Thoracic aorta (tissue), 2 donors: ENCODE measurements around the gene NCSTN. TPM values are rescaled to one million over a fixed set of nuclear protein-coding genes. Genes with fewer than 3 reads are reported as not detected.
A peak's percentile ranks its signal among the peaks of the same experiment; 100 is the strongest.

ENCODE experiments used
- ATAC-seq: fragments of 150-250 bp; one replicate; pipeline ENCODE4 v1.8.0; 2017; ENCODE audit warnings: low read depth; ENCODE audit not compliant: insufficient number of reproducible peaks, low FRiP score
- DNase-seq: peaks from one replicate; pipeline ENCODE4 v3.0.0-alpha.2; 2020; ENCODE audit warnings: low spot score
- H3K27ac ChIP-seq, 2 donors: fragments of 200-600 bp; sonication (generic); 1 replicate in 1 of 2; 2 replicates in 1 of 2; pipeline ENCODE4 v1.5.1; 2016; ENCODE audit warnings: mild to moderate bottlenecking in 2 of 2, moderate library complexity in 2 of 2
- H3K27me3 ChIP-seq: fragments of 200-600 bp; sonication (generic); replicated peaks from 2 replicates; pipeline ENCODE4 v1.6.0; 2016; ENCODE audit warnings: mild to moderate bottlenecking; ENCODE audit not compliant: insufficient read depth
- H3K36me3 ChIP-seq: fragments of 200-600 bp; sonication (generic); one replicate; pipeline ENCODE4 v1.5.1; 2016
- H3K4me1 ChIP-seq, 2 donors: fragments of 200-600 bp; sonication (generic); 1 replicate in 1 of 2; 2 replicates in 1 of 2; pipeline versions ENCODE4 v1.5.1 to v1.6.0; 2016; ENCODE audit warnings: low read depth in 2 of 2, mild to moderate bottlenecking in 1 of 2; ENCODE audit not compliant: control insufficient read depth in 1 of 2
- H3K4me3 ChIP-seq: fragments of 200-600 bp; sonication (generic); 2 replicates; pipeline ENCODE4 v1.5.1; 2016; ENCODE audit warnings: mild to moderate bottlenecking
- H3K9me3 ChIP-seq: fragments of 200-600 bp; sonication (generic); 2 replicates; pipeline ENCODE4 v1.5.1; 2016
- CTCF ChIP-seq: fragments of 200-600 bp; sonication (generic); IDR thresholded peaks from one replicate; pipeline ENCODE4 v1.5.1; 2019; ENCODE audit warnings: antibody characterized with exemption
- total RNA-seq, 2 donors: library from RNA; depleted of rRNA; stranded (reverse); fragments of >200 nt; gene quantifications; one replicate each; pipeline versions ENCODE4 v1.1.0 to v1.2.3, GENCODE V29; 2016

The NCSTN gene
- total RNA-seq, 2 donors from 2014 or later = 49.4 to 67.1 TPM

DNA sequence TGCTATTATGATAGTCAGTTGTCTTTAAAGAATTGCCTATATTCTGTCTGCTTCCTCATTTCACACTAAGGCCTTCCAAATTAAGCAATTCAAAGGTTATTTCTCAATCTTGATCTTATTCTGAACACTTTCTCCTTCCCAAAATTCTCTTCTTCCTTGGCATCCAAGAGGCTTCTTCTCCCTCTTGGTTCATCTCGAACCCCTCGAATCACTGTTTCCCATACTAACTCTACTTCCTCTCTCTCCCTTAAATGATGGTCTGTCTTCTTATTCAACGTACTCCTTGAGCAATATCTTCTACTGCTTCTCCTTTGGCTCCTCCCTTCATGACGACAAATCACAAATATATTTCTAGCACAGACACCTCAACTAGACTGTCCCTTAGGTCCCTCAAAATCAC is 4.6 kb upstream of the NCSTN start:
- Histone ChIP-seq H3K27me3 (no peaks in the 10 kb centered on the region), H3K4me1 (peaks cover 15 to 23% of the 10 kb centered on the region in 2 donors), H3K9me3 (no peaks in the 10 kb centered on the region), H3K4me3 (no peak overlapping the region), H3K36me3 (peaks cover 38% of the 10 kb centered on the region), H3K27ac (no peak overlapping the region)
- TF ChIP-seq CTCF = no peak
- no peak for DNase-seq
- no peak for ATAC-seq

DNA sequence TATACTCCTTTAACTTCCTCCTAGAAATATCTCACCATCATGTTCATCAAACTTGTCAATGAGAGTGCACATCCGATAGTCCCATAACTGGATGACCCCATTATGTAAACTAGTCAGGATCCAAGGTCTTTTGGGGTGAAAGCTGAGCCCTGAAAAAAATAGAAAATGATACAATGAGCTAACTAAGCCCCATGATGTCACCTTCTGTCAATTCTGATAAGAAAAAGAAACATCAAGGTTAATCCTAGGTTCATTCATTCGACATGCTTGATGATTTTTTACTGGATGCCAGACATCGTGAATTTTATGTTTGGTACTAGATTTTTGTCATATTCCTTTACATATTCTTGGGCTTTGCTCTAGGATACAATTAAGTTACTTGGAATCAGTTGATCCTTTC is 3.0 kb upstream of the NCSTN start:
- H3K36me3 ChIP-seq = peaks cover 27% of the 10 kb centered on the region
- DNase-seq = no peak
- no peak overlapping the region for H3K4me3 ChIP-seq
- no peaks in the 10 kb centered on the region for H3K27me3 ChIP-seq
- H3K9me3 ChIP-seq = no peaks in the 10 kb centered on the region
- no peak for ATAC-seq
- TF ChIP-seq CTCF = no peak
- no peak overlapping the region for H3K27ac ChIP-seq
- peaks cover 19 to 30% of the 10 kb centered on the region in 2 donors for H3K4me1 ChIP-seq

GRCh38 chr1:160340866-160341265 is 2.3 kb upstream of the NCSTN start:
- no peak for DNase-seq
- Histone ChIP-seq H3K36me3 (peaks cover 26% of the 10 kb centered on the region), H3K27ac (no peak overlapping the region), H3K4me3 (peak overlapping the region; percentile 3), H3K27me3 (no peaks in the 10 kb centered on the region), H3K4me1 (peaks cover 19 to 30% of the 10 kb centered on the region in 2 donors), H3K9me3 (no peaks in the 10 kb centered on the region)
- no peak for TF ChIP-seq CTCF
- ATAC-seq = no peak

DNA sequence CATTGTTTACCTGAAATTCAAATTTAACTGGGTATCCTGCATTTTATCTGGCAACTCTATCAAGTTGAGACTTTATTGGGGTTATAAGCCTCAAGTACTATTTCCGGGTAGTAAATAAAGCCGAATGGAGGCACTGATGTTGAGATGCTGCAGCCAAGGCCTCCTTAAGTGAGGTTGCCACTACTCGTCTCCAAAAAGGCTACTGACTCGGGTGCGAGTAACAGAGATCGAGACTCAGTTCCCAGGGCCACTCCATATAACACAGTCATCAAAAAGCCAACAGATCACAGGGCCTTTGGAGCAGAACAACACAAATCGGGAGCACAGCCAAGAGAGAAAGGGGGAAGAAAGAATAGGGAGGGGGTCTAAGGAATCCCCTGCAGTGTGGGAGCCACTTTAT is 657 bp upstream of the NCSTN start:
- peaks cover 23% of the 10 kb centered on the region for H3K36me3 ChIP-seq
- ATAC-seq = peak; percentile 37

GRCh38 chr1:160344241-160344640 is 1.1 kb downstream of the NCSTN start:
- ATAC-seq (no peak), DNase-seq (no peak)
- Histone ChIP-seq H3K27me3 (no peaks in the 10 kb centered on the region), H3K4me1 (peaks cover 17 to 30% of the 10 kb centered on the region in 2 donors), H3K4me3 (peak overlapping the region; percentile 71), H3K27ac (no peak overlapping the region), H3K9me3 (no peaks in the 10 kb centered on the region), H3K36me3 (peaks cover 21% of the 10 kb centered on the region)
- TF ChIP-seq CTCF = no peak

More for the DNA sequence above, 657 bp upstream of the NCSTN start:
- Histone ChIP-seq H3K4me3 (peak overlapping the region; percentile 71), H3K9me3 (no peaks in the 10 kb centered on the region), H3K4me1 (peaks cover 19 to 30% of the 10 kb centered on the region in 2 donors), H3K27ac (peak overlapping the region; percentile 86 to 88), H3K27me3 (no peaks in the 10 kb centered on the region)
- no peak for DNase-seq
- TF ChIP-seq CTCF = no peak
